H1 (cell line): ENCODE results near the gene FKBP10. TPM values are rescaled to one million over a fixed set of nuclear protein-coding genes. Genes with fewer than 3 reads are reported as not detected.

Experiments
- CBX5 ChIP-seq: fragments of 300-800, 300-1000 bp; sonication (generic); IDR thresholded peaks from 2 replicates; pipeline ENCODE4 v1.7.1; 2016; ENCODE audit warnings: antibody characterized with exemption, low read length, low read depth
- CHD7 ChIP-seq: fragments of 300-600 bp; sonication (generic); IDR thresholded peaks from 2 replicates; pipeline ENCODE4 v1.7.1; 2012; ENCODE audit warnings: low read length, moderate library complexity, mild to moderate bottlenecking, inconsistent platforms; ENCODE audit not compliant: insufficient replicate concordance
- SUZ12 ChIP-seq: fragments of 200-600 bp; sonication (generic); IDR thresholded peaks from 2 replicates; pipeline ENCODE4 v1.6.1; 2012; ENCODE audit warnings: mild to moderate bottlenecking, inconsistent platforms, low read length, moderate library complexity, mixed read lengths
- USF2 ChIP-seq: IDR thresholded peaks from 2 replicates; pipeline ENCODE4 v1.6.1; 2011; ENCODE audit warnings: low read length, improper control_type of control experiment
- polyA plus RNA-seq, 7 experiments: library from polyadenylated mRNA; depleted of rRNA in 3 of 7; stranded (reverse) in 5 of 7; unstranded in 2 of 7; fragments of >200 nt in 5 of 7; fragments of 200-250 nt in 2 of 7; gene quantifications; 1 replicate in 5 of 7; 2 replicates in 1 of 7; 4 replicates in 1 of 7; pipeline versions ENCODE4 v1.2.1 to v1.2.3, GENCODE V29; 2011 to 2013; ENCODE audit warnings: missing spikeins in 2 of 7, mixed read lengths in 2 of 7
- total RNA-seq: library from RNA; stranded (reverse); fragmentation: NEBNext Ultra II Directional; extraction: Animal tissue kit (Norgen Biotek cat#: 25700); gene quantifications from 2 replicates; pipeline ENCODE4 v1.2.1, GENCODE V29; 2021

The FKBP10 gene
- total and polyA plus RNA-seq, 2 of the 8 experiments (the other 6 are each of a cell fraction or from before 2014, with no cell fraction given) = 173 to 283 TPM

- no peak for TF ChIP-seq USF2
- no peak for TF ChIP-seq CBX5
- no peak for TF ChIP-seq SUZ12
- no peak for TF ChIP-seq CHD7
These were observed 4.0 kb downstream of the FKBP10 start (continued) for GRCh38 chr17:41816637-41817320.
